OCI-LY7 (cell line): ENCODE data around the gene NRF1.

Source experiments
- EZH2phosphoT487 ChIP-seq: fragments of 200-600 bp; sonication (generic); IDR thresholded peaks from 2 replicates; pipeline ENCODE4 v1.6.1; 2018; ENCODE audit warnings: low read depth, borderline replicate concordance, mild to moderate bottlenecking, mixed run types, antibody characterized with exemption, low read length, moderate library complexity, mixed read lengths
- TF ChIP-seq, protein P1 (sequence below): fragments of 200-600 bp; sonication (generic); conservative IDR thresholded peaks from 2 replicates; pipeline ENCODE4 v1.5.1; 2014; ENCODE audit warnings: mild to moderate bottlenecking, antibody characterized with exemption, low read length, moderate library complexity, mixed read lengths

DNA sequence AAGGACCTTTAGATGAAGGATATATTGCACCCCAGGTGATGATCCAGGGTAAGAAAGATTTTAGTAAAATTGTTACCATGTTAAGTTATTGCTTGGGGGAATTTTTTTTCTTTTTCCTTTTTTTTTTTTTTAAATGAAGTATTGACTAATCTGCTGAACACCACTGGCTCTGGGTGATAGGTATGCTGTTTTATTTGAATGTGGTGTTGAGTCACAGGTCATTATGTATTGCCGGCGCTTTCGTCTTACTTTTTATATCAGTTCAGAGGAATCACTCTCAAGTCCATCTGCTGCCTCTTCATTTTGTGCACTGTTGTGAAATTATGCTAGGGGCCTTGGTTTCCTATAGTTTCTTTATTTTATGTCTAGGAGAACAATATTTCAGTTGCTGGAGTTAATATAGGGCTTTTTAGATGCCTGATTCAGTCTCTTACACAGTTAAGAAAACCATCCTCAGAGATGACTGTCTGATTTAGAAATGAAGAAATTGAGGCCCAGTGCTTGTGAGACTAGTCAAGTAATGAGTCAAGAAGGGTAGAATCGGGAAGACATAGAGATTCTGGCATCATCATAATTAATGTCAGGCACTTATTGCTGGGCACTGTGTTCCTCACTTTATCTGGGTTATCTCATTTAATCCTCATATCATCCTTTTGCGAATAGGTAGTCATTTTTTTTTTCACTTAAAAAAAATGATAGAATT is 38.7 kb downstream of the NRF1 start:
- TF ChIP-seq, protein P1, sequence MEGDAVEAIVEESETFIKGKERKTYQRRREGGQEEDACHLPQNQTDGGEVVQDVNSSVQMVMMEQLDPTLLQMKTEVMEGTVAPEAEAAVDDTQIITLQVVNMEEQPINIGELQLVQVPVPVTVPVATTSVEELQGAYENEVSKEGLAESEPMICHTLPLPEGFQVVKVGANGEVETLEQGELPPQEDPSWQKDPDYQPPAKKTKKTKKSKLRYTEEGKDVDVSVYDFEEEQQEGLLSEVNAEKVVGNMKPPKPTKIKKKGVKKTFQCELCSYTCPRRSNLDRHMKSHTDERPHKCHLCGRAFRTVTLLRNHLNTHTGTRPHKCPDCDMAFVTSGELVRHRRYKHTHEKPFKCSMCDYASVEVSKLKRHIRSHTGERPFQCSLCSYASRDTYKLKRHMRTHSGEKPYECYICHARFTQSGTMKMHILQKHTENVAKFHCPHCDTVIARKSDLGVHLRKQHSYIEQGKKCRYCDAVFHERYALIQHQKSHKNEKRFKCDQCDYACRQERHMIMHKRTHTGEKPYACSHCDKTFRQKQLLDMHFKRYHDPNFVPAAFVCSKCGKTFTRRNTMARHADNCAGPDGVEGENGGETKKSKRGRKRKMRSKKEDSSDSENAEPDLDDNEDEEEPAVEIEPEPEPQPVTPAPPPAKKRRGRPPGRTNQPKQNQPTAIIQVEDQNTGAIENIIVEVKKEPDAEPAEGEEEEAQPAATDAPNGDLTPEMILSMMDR: no peak
- TF ChIP-seq EZH2phosphoT487: no peak
